ENCODE measurements around the gene GSC2. TPM values are rescaled to one million over a fixed set of nuclear protein-coding genes. Genes with fewer than 3 reads are reported as not detected.

GSC2 gene, protein sequence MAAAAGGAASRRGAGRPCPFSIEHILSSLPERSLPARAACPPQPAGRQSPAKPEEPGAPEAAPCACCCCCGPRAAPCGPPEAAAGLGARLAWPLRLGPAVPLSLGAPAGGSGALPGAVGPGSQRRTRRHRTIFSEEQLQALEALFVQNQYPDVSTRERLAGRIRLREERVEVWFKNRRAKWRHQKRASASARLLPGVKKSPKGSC
- not detected in 2 replicates for total RNA-seq

DNA sequence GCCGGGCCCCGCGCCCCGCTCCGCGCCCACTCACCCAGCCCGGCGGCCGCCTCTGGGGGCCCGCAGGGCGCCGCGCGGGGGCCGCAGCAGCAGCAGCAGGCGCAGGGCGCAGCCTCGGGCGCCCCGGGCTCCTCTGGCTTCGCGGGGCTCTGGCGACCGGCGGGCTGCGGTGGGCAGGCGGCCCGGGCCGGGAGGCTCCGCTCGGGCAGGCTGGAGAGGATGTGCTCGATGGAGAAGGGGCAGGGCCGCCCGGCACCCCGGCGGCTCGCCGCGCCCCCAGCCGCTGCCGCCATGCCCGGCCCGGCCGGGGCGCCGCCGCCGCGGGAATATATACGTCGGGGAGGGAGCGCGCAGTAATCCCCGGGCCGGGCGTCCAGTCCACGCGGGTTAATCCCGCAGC is at the start of gene GSC2:
GSC2 (minus strand) TSS at position 302 of the 400 bp plus-strand sequence; CDS start at position 293, 9 bp downstream.
- FAIRE-seq: no peak
- TF ChIP-seq, protein P1, sequence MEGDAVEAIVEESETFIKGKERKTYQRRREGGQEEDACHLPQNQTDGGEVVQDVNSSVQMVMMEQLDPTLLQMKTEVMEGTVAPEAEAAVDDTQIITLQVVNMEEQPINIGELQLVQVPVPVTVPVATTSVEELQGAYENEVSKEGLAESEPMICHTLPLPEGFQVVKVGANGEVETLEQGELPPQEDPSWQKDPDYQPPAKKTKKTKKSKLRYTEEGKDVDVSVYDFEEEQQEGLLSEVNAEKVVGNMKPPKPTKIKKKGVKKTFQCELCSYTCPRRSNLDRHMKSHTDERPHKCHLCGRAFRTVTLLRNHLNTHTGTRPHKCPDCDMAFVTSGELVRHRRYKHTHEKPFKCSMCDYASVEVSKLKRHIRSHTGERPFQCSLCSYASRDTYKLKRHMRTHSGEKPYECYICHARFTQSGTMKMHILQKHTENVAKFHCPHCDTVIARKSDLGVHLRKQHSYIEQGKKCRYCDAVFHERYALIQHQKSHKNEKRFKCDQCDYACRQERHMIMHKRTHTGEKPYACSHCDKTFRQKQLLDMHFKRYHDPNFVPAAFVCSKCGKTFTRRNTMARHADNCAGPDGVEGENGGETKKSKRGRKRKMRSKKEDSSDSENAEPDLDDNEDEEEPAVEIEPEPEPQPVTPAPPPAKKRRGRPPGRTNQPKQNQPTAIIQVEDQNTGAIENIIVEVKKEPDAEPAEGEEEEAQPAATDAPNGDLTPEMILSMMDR (IDR thresholded peaks at IDR 0.05; ENCODE audit: insufficient read depth, low read length, severe bottlenecking): no peak
- Histone ChIP-seq H3K36me3 (ENCODE audit: control insufficient read depth, insufficient read depth, low read length) (no peaks in the 10 kb centered on the region), H3K27me3 (ENCODE audit: control insufficient read depth, insufficient read depth, low read length) (peaks cover 48% of the 10 kb centered on the region), H3K4me3 (ENCODE audit: low read depth, low read length) (peak within 1 kb of the TSS; percentile 14)
- DNase-seq (ENCODE audit: low read depth): no peak

DNA sequence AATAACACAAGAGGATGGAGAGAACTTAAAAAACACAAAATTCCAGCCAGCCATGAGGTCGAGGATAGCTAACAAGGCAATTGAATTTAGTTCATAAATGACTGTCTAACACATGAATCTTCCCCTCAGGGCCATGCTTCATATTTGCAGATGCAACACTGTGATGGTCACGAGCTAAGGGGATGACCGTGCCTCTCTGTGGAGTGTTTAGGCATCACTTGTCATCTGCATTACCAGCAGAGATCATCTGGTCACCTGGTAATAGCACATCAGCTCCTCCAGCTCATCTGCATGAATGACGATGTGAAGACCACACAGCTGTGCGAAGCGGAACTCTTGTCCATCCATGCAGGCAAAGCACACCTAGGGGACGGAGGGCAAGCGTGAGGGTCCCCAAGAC is 49.4 kb upstream of the GSC2 start:
- Histone ChIP-seq H3K27me3 (ENCODE audit: control insufficient read depth, insufficient read depth, low read length) (no peaks in the 10 kb centered on the region), H3K4me3 (ENCODE audit: low read depth, low read length) (no peak overlapping the region), H3K36me3 (ENCODE audit: control insufficient read depth, insufficient read depth, low read length) (peaks cover 5% of the 10 kb centered on the region)
- TF ChIP-seq, protein P1 (IDR thresholded peaks at IDR 0.05; ENCODE audit: insufficient read depth, low read length, severe bottlenecking): no peak
- FAIRE-seq (no peak), DNase-seq (ENCODE audit: low read depth) (no peak)

DNA sequence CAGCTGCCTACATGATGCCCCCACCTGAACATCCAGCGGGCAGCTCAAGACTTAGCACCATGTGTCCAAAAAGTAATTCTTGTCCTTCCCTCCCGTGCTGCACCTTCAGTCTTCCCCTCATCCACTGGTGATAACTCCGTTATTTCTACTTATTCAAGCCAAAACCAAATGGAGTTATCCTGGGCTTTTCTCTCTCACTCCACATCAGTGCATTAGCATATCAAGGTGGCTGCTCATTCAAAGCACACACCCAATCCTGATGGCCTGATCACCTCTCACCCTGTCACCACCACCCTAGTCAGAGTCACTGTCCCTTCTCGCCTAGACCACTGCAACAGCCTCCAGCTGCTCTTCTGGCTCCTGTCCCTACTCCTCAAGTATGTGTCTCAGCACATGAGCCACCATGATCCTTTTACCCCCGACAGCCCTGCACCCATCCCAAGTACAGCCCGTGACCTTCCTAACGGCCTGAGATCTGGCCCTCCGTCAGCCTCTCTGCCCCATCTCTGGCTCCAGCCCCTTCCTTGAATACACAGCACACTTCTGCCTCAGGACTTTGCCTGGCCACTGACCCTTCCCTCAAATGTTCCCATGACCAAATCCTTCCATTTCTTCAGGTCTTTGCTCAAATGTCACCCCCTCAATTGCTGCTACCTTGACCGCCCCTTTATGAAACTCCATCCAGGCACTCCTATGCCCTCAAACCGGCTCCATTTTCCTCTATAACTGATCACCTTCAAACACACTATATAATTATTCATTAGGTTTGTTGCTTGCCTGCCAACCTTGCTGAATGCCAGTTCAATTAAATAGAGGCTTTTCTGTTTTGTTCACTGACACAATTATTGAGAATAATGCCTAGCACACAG is 48.1 kb upstream of the GSC2 start:
- Histone ChIP-seq H3K4me3 (ENCODE audit: low read depth, low read length) (no peak overlapping the region), H3K27me3 (ENCODE audit: control insufficient read depth, insufficient read depth, low read length) (no peaks in the 10 kb centered on the region), H3K36me3 (ENCODE audit: control insufficient read depth, insufficient read depth, low read length) (peaks cover 6% of the 10 kb centered on the region)
- DNase-seq (ENCODE audit: low read depth) (no peak), FAIRE-seq (no peak)
- TF ChIP-seq, protein P1 (IDR thresholded peaks at IDR 0.05; ENCODE audit: insufficient read depth, low read length, severe bottlenecking): no peak

DNA sequence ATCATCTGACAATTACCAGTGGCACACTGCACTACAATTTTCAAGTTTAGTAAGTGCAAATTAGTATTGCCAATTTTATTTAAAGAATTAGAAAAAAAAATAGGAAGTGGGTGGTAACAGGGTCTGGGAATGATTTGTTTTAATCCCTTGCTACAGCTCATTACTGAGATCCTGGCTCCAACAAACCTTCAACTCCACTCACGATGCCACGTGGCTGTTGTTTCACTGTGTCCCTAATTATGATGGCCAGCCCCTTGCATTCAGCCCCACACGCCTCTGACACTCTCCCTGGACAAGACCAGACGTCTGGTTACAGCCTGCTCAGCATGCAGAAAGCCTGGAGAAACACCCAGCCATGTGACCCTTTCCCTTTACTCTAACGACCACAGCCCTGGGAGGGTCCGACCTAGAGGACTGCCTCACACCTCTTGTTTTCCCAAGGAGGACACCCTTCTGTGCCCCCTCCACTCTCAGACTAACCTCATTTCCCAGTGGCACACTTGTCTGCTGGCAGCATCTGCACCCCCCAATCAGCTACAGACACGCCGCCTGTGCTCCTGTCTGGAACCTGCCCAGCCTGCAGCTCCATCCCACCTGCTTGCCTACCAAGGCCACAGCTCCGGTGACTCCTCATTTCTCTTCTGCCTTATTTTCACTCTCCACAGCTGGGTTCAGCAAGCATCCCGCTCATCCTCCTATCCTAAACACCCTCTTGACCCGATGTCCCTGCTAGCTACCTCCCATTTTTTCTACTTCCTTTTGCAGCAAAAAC is 46.9 kb upstream of the GSC2 start:
- no peaks in the 10 kb centered on the region for H3K27me3 ChIP-seq (ENCODE audit: control insufficient read depth, insufficient read depth, low read length)
- peaks cover 9% of the 10 kb centered on the region for H3K36me3 ChIP-seq (ENCODE audit: control insufficient read depth, insufficient read depth, low read length)
- no peak for DNase-seq (ENCODE audit: low read depth)
- TF ChIP-seq, protein P1 (IDR thresholded peaks at IDR 0.05; ENCODE audit: insufficient read depth, low read length, severe bottlenecking): no peak
- no peak overlapping the region for H3K4me3 ChIP-seq (ENCODE audit: low read depth, low read length)
- no peak for FAIRE-seq

DNA sequence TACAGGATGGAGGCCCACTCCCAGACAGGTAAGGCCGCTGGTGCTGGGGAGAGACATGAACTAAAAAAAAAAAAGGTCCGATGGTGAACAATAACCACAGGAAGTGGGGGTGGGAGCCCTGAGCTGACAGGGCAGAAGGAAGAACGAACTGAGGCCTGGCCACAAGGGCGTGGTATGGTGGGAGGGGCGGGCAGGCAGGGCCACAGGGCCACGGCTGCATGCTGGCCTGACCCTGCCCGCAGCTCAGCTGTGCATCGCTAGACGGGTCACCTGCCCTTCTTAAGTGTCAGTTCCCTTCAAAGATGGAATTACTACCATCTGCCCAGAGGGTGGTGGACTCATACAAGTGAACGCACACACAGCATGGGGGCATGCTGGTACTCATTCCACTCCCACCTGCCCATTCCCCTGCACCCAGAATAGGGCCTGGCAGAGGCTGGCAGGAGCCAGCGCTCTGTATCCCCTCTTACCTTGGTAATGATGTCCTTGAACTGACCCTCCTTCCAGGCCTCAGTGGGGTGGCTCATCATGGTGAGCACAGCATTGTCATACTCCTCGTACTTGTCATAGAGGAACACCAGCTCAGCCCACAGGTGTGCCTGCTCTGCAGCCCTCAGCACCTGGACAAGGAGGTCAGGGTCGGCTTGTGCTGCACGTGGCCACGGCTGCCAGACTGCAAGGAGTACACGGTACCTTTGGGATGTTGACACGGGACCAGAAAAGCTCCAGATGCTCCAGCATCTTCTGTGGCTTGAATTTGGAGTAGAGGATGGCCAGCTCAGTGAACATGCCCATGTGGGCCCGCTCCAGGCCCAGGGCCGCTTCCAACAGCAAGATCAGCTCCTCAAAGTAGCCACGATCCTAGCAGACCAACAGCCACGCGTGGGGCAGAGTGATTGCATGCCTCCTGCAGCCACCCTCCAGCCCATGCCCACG is 46.0 kb upstream of the GSC2 start:
- H3K27me3 ChIP-seq (ENCODE audit: control insufficient read depth, insufficient read depth, low read length): no peaks in the 10 kb centered on the region
- TF ChIP-seq, protein P1 (IDR thresholded peaks at IDR 0.05; ENCODE audit: insufficient read depth, low read length, severe bottlenecking): no peak
- peaks cover 9% of the 10 kb centered on the region for H3K36me3 ChIP-seq (ENCODE audit: control insufficient read depth, insufficient read depth, low read length)
- DNase-seq (ENCODE audit: low read depth): no peak
- FAIRE-seq: no peak
- no peak overlapping the region for H3K4me3 ChIP-seq (ENCODE audit: low read depth, low read length)
